HepG2 (cell line): ENCODE measurements around the gene OGT. TPM values are rescaled to one million over a fixed set of nuclear protein-coding genes. Genes with fewer than 3 reads are reported as not detected.

Experiments used
- ARID2 ChIP-seq: sonication (generic); formaldehyde crosslinking; IDR thresholded peaks from 2 replicates; pipeline ENCODE4 v1.8.1; 2022; ENCODE audit warnings: mild to moderate bottlenecking, missing genetic modification reagents, borderline replicate concordance
- EZH2 ChIP-seq: conservative IDR thresholded peaks from 2 replicates; pipeline ENCODE4 v1.6.1; 2012; ENCODE audit warnings: mild to moderate bottlenecking, low read depth, low read length, moderate library complexity
- HOXA5 ChIP-seq: sonication (generic); formaldehyde crosslinking; IDR thresholded peaks from 2 replicates; pipeline ENCODE4 v1.4.0; 2020; ENCODE audit warnings: missing genetic modification reagents
- NFYC ChIP-seq: IDR thresholded peaks from 2 replicates; pipeline ENCODE4 v1.6.1; 2016; ENCODE audit warnings: missing genetic modification reagents, missing compliant biosample characterization
- PLRG1 ChIP-seq: fragments of 450-650 bp; conservative IDR thresholded peaks from 2 replicates; pipeline ENCODE4 v1.6.1; 2016
- SALL1 ChIP-seq: sonication (generic); formaldehyde crosslinking; IDR thresholded peaks from 2 replicates; pipeline ENCODE4 v1.8.0; 2022; ENCODE audit warnings: mild to moderate bottlenecking, missing genetic modification reagents
- SRF ChIP-seq: IDR thresholded peaks from 2 replicates; pipeline ENCODE4 v1.6.1; 2011; ENCODE audit warnings: mild to moderate bottlenecking, low read depth, low read length, moderate library complexity
- ZNF256 ChIP-seq: sonication (generic); formaldehyde crosslinking; conservative IDR thresholded peaks from 2 replicates; pipeline ENCODE4 v1.4.0; 2020; ENCODE audit warnings: missing genetic modification reagents
- ZNF280D ChIP-seq: sonication (generic); formaldehyde crosslinking; IDR thresholded peaks from 2 replicates; pipeline ENCODE4 v1.5.1; 2020; ENCODE audit warnings: mild to moderate bottlenecking, missing genetic modification reagents
- ZNF574 ChIP-seq: sonication (generic); formaldehyde crosslinking; IDR thresholded peaks from 2 replicates; pipeline ENCODE4 v1.4.0; 2020; ENCODE audit warnings: missing genetic modification reagents
- ZNF660 ChIP-seq: sonication (generic); formaldehyde crosslinking; IDR thresholded peaks from 2 replicates; pipeline ENCODE4 v1.5.1; 2020; ENCODE audit warnings: mild to moderate bottlenecking, low read depth, missing genetic modification reagents, borderline replicate concordance
- ZNF691 ChIP-seq: sonication (generic); formaldehyde crosslinking; IDR thresholded peaks from 2 replicates; pipeline ENCODE4 v1.4.0; 2020; ENCODE audit warnings: missing genetic modification reagents, low read depth, mild to moderate bottlenecking, borderline replicate concordance
- ZSCAN30 ChIP-seq: sonication (generic); formaldehyde crosslinking; IDR thresholded peaks from 2 replicates; pipeline ENCODE4 v1.5.0; 2020; ENCODE audit warnings: mild to moderate bottlenecking, missing genetic modification reagents
- polyA plus RNA-seq, 8 experiments: library from polyadenylated mRNA; depleted of rRNA in 3 of 8; stranded (reverse) in 7 of 8; unstranded in 1 of 8; fragments of >200 nt; fragmentation: Illumina TruSeq in 4 of 8; extraction: Trizol in 4 of 8; gene quantifications; 2 replicates each; pipeline versions ENCODE4 v1.2.1 to v1.2.3, GENCODE V29; 2011 to 2016; ENCODE audit warnings: low read depth in 4 of 8, missing spikeins in 1 of 8, mixed read lengths in 1 of 8; ENCODE audit not compliant: insufficient read depth in 1 of 8
- total RNA-seq, 5 experiments: library from RNA; depleted of rRNA; stranded (reverse); fragments of >200 nt; fragmentation: Illumina TruSeq; extraction: Trizol; gene quantifications; 2 replicates each; pipeline ENCODE4 v1.2.3, GENCODE V29; 2016; ENCODE audit warnings: low read depth in 1 of 5
- TF ChIP-seq, protein P1 (sequence below): sonication (generic); formaldehyde crosslinking; IDR thresholded peaks from 2 replicates; pipeline ENCODE4 v1.4.0; 2020; ENCODE audit warnings: missing genetic modification reagents, mild to moderate bottlenecking, borderline replicate concordance
- TF ChIP-seq, protein P2 (sequence below): fragments of 450-650 bp; IDR thresholded peaks from 2 replicates; pipeline ENCODE4 v1.6.1; 2016
- TF ChIP-seq, protein P3 (sequence below): sonication (generic); formaldehyde crosslinking; IDR thresholded peaks from 2 replicates; pipeline ENCODE4 v1.4.0; 2020; ENCODE audit warnings: missing genetic modification reagents, borderline replicate concordance

The OGT gene
- total and polyA plus RNA-seq, 2 of the 13 experiments (the other 11 are each of a cell fraction or from before 2014, with no cell fraction given): 71.7 to 463 TPM

- TF ChIP-seq, protein P1, sequence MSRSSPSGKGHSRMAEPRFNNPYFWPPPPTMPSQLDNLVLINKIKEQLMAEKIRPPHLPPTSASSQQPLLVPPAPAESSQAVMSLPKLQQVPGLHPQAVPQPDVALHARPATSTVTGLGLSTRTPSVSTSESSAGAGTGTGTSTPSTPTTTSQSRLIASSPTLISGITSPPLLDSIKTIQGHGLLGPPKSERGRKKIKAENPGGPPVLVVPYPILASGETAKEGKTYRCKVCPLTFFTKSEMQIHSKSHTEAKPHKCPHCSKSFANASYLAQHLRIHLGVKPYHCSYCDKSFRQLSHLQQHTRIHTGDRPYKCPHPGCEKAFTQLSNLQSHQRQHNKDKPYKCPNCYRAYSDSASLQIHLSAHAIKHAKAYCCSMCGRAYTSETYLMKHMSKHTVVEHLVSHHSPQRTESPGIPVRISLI (CRISPR knock-in tag): 0 out of 2 replicates have a peak, but pooled peaks have one; percentile 17
- no peak for TF ChIP-seq ZNF660 (CRISPR knock-in tag)
- no peak for TF ChIP-seq EZH2
- peak; percentile 65; the same call in 1 of the 2 replicates for TF ChIP-seq HOXA5 (CRISPR knock-in tag)
- TF ChIP-seq SRF: no peak
- no peak; the same call in 1 of the 2 replicates for TF ChIP-seq ZNF691 (CRISPR knock-in tag)
- no peak; the same call in 1 of the 2 replicates for TF ChIP-seq ZNF256 (CRISPR knock-in tag)
- TF ChIP-seq ZNF280D: 0 out of 2 replicates have a peak, but pooled peaks have one; percentile 36
- peak; percentile 19; the same call in 1 of the 2 replicates for TF ChIP-seq ARID2 (CRISPR knock-in tag)
- TF ChIP-seq ZSCAN30: no peak
- TF ChIP-seq, protein P2, sequence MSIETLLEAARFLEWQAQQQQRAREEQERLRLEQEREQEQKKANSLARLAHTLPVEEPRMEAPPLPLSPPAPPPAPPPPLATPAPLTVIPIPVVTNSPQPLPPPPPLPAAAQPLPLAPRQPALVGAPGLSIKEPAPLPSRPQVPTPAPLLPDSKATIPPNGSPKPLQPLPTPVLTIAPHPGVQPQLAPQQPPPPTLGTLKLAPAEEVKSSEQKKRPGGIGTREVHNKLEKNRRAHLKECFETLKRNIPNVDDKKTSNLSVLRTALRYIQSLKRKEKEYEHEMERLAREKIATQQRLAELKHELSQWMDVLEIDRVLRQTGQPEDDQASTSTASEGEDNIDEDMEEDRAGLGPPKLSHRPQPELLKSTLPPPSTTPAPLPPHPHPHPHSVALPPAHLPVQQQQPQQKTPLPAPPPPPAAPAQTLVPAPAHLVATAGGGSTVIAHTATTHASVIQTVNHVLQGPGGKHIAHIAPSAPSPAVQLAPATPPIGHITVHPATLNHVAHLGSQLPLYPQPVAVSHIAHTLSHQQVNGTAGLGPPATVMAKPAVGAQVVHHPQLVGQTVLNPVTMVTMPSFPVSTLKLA: peak; percentile 68
- TF ChIP-seq NFYC (CRISPR knock-in tag): peak; percentile 43; the same call in 1 of the 2 replicates
- peak; percentile 84 for TF ChIP-seq SALL1
- no peak for TF ChIP-seq PLRG1
- TF ChIP-seq, protein P3, sequence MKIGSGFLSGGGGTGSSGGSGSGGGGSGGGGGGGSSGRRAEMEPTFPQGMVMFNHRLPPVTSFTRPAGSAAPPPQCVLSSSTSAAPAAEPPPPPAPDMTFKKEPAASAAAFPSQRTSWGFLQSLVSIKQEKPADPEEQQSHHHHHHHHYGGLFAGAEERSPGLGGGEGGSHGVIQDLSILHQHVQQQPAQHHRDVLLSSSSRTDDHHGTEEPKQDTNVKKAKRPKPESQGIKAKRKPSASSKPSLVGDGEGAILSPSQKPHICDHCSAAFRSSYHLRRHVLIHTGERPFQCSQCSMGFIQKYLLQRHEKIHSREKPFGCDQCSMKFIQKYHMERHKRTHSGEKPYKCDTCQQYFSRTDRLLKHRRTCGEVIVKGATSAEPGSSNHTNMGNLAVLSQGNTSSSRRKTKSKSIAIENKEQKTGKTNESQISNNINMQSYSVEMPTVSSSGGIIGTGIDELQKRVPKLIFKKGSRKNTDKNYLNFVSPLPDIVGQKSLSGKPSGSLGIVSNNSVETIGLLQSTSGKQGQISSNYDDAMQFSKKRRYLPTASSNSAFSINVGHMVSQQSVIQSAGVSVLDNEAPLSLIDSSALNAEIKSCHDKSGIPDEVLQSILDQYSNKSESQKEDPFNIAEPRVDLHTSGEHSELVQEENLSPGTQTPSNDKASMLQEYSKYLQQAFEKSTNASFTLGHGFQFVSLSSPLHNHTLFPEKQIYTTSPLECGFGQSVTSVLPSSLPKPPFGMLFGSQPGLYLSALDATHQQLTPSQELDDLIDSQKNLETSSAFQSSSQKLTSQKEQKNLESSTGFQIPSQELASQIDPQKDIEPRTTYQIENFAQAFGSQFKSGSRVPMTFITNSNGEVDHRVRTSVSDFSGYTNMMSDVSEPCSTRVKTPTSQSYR (CRISPR knock-in tag): no peak
- TF ChIP-seq ZNF574: peak; percentile 88
Observed at GRCh38 chrX:71532753-71533425, at the start of gene OGT (continued).
